GM18502 (cell line): ENCODE results near the gene HAUS7.
"Not testable (repeated sequence)": the region's sequence is repeated elsewhere in the genome, so short reads cannot be mapped to it uniquely, and the experiment has no call there.

Experiments
- ATAC-seq: cut with Tn5 transposase; IDR thresholded peaks from one replicate; pipeline ENCODE4 v1.9.1; 2021; ENCODE audit warnings: mild to moderate bottlenecking; ENCODE audit not compliant: unreplicated experiment, poor library complexity

Gene HAUS7

DNA sequence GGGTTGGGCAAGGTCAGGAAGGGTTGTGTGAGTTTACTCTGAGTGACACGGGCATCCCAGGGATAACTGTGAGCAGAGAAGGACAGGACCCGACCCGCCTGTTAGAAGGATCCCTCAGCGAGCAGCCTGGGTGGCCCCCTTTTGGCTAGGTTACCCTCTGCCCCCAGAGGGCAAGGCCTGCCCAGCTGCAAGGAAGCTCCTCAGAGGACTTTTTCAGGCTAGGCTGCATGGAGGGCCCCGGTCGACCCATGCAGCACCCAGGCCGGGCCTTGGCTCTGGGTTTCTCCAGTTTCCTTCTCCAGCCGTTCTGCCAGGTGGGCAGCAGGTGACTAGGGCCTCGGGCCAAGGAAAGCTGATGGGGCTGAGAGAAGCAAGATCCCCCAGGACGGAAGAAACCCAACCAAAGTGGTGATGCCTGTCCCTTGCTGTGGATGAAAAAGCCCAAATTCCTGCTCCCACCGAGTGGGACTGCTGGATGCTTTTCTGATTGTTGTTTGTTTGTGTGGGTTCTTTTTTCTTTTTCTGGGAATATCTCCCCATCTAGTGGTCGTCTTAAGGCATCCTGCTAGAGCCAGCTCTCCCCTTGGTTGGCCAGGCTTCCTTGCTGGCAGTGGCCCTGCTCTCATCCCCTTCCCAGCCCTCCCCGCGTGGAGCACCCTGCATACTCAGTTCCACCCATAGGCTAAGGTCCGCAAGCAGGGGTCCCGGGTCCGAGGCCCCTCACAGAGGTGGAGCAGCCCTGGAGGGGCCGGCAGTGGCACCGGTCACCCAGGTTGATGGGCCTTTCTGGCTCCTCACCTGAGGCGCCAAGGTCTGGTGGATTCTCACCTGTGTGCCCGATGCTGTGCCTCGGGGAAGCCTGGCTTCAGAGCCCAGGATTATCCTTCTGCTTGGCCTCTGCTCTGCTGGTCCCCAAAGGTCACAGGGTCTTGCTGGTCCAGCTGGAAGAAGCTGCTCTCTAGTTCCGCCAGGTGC is 57.3 kb downstream of the HAUS7 start:
- ATAC-seq, result no peak

DNA sequence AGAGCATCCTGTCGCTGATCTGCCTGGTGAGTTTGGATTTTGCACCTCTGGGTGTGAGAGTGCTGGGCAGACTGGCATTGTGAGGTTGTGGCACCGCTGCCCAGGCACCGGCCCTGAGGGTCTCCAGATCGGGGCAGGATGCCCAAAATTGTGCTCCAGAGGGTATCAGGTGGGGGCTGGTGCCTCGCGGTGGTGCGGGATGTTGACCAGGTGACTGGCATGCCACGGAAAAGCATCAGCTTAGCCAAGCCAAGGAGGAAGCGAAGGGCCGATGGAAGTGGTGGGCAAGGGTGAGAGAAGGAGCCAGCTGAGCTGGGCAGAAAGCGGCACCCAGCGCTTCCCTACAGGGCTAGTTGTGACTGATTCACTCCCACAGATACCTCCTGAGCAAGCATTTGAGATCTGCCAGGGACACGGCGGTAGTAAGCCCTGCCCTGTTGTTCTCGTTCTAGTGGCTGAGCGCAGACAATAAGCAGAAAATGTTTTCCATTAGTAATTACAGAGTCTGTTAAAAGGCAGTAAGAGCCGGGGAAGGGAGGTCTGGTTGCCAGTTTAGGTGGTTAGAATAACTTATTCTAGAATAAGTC is 58.3 kb downstream of the HAUS7 start:
- ATAC-seq, result no peak

DNA sequence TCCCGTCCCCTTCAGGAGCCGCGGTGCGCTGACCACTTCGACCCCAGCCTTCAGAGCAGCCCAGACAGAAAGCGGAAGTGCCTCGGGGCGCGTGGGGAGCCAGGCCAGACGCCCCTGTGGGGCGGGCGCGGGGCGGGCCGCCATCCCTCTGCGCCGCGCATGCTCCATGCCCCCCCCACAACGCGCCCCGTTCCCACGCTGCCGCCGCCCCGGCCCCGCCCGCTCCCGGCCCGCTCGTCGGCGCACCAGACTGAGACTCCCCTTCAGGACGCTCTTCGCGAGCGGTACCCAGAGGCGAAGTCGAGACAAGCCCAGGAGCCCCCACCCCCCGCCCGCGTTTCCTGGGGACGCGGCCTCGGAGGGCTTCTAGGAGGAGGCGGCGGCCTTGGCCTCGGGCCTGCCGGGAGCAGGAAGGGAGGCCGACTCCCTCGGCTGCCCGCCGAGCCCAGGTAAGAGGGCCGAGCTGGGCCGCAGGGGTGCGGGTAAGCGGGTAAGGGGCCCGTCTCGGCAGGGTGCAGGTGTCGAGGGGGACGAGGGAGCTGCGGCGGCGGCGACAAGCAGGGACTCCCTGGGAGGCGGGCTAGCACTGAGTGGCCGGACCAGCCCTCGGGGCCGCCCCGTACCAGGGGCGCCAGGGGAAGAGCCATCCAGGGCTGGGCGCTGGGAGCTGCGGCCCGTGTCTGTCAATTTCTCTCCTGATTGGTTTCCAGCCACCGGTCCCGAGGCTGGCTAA is 59.0 kb downstream of the HAUS7 start, which contains the start of gene ZFP92:
Gene ZFP92 (plus strand): TSS at position 218 of the 733 bp plus-strand sequence. CDS start 6,851 bp downstream, outside the sequence.
- peak; percentile 51 for ATAC-seq

DNA sequence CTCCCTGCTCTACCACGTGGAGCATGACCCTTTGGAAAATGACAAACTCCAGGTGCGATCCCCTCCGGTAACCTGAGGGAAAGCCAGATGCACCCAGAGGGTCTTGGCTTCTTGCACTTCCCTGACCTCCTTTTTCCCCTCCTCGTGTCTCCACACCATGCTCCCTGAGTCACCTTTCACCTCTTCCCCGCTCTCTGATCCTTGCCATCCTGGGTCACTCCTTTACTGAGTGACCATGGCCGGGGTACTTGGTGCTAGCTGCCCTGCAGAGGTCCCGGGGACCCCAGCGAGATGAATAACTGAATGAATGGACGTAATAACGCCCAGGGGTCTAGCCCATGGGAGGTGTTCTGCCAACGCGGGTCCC is 59.5 kb downstream of the HAUS7 start:
- ATAC-seq, result no peak

DNA sequence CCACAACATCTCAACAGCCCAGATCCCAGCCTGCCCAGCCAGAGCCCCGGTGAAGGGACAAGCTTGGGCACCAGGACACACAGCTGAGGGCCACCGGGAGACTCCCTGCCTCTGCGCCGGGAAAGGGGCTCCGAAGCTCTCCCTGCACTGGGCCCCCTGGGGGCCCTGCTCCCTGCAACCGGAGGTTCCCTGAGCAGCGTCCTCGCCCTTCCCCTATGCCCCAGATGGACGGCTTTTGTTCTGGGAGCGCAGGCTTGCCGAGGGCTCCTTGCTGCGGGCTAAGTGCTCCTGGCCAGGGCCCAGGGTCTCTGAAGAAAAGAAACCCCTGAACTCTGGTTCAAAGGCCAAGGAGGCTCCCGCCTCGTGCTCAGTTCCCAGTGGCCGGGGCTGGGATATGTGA is 60.0 kb downstream of the HAUS7 start:
- ATAC-seq, result no peak

DNA sequence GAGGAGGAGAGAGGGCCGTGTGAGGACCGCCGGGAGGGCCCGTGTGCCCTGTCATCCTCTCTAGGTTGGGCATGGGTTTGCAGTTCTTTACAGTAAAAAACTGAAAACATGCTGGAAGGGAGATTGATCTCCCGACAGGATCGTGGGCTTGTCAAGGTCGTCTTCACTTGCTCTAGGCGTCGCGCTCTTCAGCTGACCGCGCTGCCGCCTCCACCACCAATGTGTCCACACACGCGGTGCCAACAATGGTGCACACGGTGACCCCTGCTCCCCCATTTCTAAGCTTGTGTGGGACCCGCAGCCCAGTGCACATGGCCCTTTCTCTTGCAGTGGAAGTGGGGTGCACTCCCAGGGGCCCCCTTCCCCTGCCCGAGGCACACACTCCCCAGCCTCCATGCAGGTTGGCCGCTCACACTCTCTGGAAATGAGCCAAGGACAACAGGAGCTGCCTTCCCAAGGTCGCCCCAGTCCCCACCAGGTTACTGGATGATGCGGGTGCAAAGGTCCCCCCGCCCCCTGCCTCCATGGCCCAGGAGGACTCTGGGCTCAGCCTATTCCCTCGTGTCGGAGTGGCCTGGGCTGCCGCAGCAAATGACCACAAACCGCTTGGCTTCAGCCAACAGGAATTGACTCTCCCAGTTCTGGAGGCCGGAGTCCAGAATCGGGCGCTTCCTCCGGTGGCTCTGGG is 60.8 kb downstream of the HAUS7 start:
- ATAC-seq, result no peak

DNA sequence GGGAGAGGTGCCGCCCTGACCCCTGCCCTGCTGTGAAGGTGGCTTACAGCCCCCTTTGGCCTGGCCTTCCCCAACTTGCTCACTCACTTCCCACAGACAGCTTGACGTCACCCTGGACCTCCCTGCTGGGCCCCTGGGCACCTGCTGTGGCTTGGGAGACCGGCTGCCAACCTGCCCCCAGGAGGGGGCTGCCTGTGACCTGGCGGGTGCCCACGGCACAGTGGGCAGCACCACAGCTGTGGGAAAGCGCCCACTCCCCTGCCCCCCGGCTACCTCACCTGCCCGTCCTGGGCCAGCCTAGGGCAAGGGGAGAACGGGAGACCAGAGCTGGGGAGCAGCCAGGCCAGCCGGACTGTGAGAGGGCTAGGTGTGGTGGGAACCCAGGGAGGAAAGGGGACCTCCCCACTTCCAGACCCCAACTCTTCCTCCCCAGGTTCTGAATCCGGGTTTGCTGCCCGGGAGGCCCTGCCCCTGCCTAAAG is 61.5 kb downstream of the HAUS7 start:
- ATAC-seq, result no peak

DNA sequence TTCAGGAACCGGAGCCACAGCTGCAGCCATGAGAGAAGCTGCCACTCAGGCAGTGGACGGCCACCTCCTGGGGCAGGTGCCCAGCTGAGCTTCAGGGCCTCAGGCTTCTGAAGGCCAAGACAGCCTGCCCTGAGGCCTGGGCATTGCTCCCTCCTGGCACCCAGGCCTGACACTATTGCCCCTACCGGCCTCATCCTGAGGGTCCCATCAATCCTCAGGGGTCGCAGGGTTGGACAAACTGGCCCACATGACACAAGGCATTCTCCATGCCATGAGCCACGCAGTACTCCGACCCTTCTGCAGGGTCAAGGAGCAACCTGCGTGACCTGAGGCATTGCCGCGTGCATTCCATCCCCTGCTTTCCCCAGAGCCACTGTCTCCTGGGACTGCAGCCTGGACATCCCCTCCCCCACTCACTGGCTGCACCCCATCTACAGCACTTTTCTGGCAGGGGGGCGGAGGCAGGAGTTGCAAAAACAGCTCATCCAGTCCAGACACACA is 62.1 kb downstream of the HAUS7 start:
- no peak for ATAC-seq

DNA sequence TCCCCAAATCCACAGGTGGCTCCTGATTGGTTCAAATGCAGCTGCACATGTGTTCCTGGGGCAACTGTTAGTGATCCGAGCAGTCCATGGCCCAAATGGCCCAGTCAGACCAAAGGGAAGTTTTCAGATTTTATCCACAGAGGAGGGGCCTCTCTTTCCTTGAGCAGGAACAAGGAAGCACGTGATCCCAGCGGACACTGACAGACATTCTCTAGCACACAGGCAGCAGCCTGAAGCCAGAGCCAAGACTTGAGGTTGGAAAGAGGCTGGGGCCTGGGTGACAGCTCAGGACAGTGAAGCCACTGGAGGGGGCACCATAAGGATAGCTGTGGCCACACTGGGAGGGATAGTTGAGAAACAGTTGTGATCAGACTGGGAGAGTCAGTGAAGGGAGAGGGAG is 62.6 kb downstream of the HAUS7 start:
- ATAC-seq, result no peak

DNA sequence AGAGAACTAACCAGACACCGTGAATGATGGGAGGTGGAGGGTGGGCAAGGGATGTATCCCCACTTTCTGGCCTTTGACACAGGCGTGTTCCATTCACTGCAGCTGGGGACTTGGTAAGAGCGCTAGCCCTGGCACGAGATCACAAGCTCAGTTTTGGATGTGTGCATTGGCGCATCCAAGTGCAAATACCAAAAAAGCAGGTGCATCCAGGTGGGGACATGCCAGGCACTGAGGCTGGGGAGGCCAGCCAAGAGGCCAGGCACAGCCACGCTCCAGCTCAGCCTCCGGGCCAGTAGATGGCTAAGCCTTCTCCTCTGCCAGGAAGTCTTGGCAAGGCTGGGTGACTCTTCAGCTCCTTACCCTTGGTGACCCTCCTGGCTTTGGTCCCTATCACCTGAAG is 63.5 kb downstream of the HAUS7 start:
- ATAC-seq, result no peak

DNA sequence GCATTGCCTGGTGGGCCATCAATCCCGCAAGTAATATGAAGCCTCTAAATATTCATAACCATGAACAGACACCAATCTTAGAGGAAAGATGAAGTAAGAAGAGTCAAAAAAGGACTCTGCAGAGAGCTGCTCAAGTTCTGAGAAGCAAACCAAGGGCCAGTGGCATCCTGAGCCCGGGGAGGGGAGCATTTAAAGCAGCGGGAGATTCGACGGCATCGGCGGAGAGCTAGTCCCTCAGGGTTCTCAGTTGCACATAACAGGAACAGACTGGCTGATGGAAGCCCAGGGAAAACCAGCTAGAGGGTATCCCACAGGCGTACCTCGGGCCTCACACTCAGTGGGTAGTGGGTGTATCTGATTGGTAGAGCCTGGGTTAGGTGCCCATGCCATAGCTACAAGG is 64.4 kb downstream of the HAUS7 start:
- no peak for ATAC-seq

DNA sequence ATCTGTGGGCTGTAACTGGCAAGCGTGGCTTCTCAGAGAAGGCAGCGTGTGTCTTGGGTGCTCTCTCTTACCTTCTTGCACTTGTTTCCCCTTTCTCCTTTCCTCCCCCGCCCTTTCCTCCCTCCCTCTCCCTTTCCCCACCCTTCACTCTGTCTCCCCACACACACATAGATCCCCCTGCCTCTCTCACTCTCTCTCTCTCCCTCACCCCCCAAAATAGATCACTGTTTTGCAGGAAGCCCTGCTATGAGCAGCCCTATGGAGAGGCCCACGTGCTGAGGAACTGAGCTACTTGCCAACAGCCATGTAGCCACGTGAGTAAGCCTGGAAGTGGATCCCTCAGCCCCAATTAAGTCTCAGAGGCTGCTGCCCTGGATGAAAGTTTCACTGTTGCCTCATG is 65.0 kb downstream of the HAUS7 start:
- ATAC-seq, result no peak

DNA sequence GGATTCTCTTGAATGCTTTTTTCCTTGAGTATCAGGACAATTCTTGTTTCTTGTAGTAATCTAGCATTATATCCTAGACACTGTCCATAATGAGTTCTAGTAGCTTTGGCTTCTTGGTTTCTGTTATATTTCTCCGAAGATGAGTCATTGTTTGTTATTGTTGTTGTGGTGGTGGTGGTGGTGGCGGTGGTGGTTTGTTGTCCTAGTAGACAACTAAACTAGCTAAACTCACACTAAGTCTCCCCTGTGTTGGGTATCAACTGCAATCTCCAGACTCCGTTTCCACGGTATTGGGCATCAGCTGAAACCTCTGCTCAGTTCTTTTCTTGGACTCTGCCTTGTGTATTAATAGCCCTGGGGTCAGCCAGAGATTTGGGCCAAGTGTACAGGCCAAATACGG is 66.0 kb downstream of the HAUS7 start:
- ATAC-seq, result not testable (repeated sequence)

DNA sequence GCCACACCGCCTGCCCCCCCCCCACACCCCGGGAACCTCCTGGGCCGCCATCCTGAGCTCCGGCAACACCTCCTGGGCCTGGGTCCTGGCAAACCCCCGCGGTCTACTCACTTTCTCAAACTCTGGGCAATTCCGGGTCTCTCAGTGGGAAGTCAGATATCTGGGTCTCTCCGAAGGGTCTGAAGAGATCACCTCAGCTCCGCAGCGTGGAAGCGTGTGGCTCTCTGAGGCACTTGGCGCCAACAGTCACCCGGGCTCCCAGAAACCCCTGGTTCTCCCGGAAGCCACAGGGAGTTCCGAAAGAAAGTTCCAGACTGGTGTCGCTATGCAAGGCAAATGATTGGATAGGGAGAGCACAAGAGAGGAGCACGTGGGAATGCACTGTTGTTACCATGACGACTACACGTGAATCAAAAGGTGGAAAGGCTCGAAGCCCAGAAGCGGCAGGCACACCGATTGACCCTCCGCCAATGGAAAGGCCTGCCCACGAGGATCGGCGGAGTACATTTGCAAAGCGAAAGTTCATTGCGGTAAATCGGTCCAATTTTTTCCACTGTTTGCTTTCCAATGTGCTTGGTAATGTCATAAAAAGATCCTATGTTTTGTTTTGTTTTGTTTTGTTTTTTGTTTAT is 69.1 kb downstream of the HAUS7 start, which contains the start of gene PNMA6E:
Gene PNMA6E (minus strand): TSS at position 218 of the 632 bp plus-strand sequence. CDS start 2,501 bp downstream, outside the sequence.
- no peak for ATAC-seq

DNA sequence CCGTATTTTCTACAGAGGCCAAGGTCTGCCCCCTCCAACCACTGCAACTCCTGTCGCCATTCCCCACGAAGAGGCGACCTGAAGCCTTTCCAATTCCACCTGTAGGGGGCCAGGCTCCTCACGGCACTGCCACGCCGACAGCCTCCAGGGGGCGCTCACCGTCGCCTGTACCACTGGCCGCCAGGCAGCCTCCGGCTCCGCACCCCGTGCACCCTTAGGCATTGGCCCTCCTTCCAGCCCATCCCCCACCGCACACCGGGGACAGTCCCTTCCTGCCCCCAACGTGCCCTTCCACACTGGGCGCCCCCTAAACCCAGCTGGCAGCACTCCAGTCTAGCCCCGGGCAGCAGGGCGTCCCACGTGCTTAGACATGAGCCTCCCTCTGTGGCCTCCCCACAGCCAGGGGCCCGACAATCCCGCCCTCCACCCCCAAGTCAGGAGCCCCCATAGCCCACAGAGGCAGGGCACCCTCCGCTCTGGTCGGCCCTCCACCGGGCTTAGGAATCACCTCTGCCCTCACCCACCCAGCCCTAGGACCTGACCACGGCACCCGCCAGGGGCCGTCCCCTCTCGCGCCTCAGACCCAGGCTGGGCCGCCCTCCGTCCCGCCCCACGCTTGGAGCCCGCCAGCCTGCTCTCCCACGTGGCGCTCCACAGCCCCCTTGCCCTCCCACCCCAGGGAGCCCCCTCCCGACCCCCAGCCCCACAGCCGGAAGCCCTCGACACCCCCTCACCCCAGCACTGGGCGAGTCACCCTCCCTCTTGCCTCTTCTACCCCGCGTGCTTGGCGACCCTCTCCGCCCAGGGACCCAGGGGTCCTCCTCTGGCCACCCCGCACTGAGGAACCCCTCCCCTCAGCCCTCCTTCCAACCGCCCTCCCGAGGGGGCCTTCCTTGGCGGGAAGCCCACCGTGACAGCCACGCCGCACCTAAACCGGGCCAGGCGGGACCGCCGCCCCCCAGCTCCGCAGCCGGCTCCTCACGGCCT is 69.9 kb downstream of the HAUS7 start:
- ATAC-seq, result no peak

DNA sequence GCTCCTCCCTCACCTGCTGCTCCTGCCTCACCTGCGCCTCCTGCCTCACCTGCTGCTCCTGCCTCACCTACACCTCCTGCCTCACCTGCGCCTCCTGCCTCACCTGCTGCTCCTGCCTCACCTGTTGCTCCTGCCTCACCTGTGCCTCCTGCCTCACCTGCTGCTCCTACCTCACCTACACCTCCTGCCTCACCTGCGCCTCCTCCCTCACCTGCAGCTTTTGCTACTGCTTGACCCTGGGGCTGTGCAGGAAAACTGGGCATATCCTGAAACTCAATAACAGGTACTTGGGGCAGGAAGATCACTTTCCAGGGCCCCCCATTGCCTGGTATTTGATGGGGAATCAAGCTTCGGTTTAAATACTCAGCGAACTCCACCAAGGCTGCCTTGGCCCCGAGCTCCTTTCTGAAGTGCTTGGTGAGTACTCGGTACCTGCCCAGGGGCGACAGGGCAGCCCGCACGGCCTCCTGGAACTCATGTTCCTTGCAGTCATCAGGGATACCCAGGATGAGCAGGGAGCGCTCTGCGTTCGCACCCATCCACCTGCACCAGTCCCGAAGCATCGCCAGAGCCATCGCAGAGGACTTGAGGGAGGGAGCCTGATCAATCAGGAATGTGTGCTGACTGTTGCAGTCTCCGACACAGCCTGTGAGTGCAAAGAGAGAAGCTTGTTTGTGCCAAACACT is 72.0 kb downstream of the HAUS7 start:
- ATAC-seq, result no peak
